Astrocyte (in vitro differentiated cells and primary cell): ENCODE results near the gene GTF2F2.

Source experiments
- CTCF ChIP-seq: IDR thresholded peaks from 2 replicates; pipeline ENCODE4 v1.5.1; 2011; ENCODE audit warnings: low read depth, mild to moderate bottlenecking, inconsistent platforms, low read length, moderate library complexity; ENCODE audit not compliant: insufficient read depth
- EZH2 ChIP-seq: IDR thresholded peaks from 2 replicates; pipeline ENCODE4 v1.6.1; 2012; ENCODE audit warnings: mild to moderate bottlenecking, low read length, inconsistent platforms; ENCODE audit not compliant: insufficient read depth

- TF ChIP-seq CTCF, result no peak
- no peak for TF ChIP-seq EZH2
Measured at GRCh38 chr13:45243077-45243476, 122.8 kb downstream of the GTF2F2 start.
